ENCODE results near the gene LMO3.
"Not testable (repeated sequence)": the region's sequence is repeated elsewhere in the genome, so short reads cannot be mapped to it uniquely, and the experiment has no call there.

Gene LMO3

DNA sequence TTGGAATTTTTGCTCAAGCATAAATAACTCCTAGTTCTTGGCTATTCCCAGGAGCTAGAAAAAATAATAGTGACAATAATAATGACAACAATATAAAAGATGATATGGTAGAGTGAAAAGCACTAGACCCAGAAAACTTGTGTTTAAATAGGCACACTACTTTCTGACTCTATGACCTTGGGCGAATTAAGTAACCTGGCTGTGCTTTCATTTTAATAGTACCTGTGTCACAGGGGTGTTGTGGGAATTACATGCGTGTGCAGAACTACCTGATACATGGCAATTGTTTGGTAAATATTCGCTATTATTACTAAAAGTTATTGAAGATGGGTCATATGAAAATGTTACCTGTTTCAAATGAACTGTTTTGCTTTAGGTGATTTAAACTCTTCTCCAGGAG lies 60.1 kb downstream of the LMO3 start:
- DNase-seq (ENCODE audit: low read depth): no peak

DNA sequence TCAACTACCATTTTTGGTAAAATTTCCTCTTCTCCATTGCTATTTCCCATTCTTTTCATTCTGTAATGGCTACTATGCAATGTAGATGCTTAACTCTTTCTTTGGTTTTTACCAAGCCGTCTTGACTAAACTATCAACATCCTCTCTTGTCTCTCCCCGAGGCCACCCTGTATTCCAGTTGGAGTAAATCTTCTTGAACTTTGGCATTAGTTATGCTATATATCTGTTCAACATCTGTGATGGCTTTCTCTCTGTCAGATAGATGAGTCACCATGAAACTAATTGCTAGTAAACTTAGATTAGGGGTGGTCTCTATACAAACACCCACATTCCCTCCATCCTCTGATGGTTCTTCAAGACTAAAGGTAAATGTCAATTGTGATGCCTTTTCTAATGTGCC lies 63.4 kb downstream of the LMO3 start:
- DNase-seq (ENCODE audit: low read depth): no peak

DNA sequence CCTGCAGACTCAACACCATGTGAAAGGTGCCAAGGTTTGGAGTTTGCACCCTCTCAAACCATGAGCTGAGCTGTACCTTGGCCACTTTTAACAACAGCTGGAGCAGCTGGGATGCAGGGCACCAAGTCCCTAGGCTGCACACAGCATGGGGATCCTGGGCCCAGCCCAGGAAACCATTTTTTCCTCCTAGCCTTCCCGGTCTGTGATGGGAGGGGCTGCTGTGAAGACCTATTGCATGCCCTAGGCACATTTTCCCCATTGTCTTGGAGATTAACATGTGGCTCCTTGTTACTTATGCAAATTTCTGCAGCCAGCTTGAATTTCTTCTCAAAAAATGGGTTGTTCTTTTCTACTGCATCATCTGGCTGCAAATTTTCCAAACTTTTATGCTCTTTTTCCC lies 68.3 kb downstream of the LMO3 start:
- not testable (repeated sequence) for DNase-seq (ENCODE audit: low read depth)

DNA sequence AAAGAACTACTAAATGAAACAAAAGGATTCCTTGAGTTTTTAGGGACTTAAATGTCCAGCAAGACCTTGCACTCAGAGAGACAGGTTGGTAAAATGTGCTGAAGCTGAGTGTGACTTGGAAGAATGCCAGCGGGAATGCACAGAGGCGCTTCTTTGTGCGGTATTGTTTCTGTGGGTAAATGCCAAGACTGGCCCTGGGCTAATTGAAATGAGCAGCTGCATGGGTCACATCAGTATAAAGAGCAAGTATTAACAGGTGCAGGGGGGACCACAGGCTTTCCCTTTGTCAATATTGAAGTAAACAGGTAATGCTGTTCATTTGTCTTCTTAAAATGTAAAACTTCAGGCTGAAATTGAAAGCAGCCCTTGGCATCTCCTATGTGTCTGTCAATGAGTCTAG lies 74.3 kb downstream of the LMO3 start:
- DNase-seq (ENCODE audit: low read depth): no peak

DNA sequence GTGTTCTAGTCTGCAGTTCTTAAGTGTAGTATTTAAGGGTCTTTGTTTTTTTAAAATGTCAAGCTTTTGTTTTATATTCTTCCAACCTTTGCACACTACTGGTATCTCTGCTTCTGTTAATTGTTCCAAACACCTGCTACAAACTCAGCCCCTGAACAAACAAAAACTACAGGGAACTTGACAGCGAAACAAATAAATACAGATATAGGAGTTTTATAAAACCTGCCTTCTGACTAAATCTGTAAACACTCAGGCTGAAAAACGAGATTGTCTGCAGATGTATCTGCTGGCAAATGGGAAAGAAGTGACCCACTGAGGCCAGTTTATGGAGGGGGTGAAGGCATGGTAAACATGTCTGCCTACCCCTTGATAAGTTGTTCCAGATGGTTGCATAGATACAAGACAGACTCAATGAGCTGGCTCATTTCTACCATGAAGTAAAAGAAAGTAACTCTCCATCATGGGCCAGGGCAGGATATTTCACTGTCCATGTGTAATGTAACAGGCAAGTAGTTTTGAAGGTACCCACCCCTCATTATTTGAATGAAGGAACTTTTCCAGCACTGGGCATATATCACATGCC lies 75.6 kb downstream of the LMO3 start:
- no peak for DNase-seq (ENCODE audit: low read depth)

DNA sequence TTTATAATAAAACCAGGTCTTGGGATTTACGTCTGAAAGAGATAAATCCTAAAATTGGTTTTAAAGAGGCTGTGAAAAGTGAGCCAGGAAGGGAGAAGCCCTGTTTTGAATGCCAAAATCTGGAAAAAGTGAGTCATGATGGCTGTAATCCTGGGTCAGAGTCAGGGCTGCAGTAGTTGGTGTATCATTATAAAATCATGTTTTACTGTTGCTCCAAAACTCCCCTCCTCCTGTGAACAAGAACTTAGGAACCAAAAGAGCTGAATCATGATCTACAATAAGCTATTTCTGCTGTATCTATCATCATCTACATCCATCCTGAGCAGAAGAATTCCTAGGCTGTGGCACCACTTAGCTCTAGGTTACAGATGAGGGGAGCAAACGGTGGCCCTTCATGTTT lies 79.3 kb downstream of the LMO3 start:
- DNase-seq (ENCODE audit: low read depth): no peak

DNA sequence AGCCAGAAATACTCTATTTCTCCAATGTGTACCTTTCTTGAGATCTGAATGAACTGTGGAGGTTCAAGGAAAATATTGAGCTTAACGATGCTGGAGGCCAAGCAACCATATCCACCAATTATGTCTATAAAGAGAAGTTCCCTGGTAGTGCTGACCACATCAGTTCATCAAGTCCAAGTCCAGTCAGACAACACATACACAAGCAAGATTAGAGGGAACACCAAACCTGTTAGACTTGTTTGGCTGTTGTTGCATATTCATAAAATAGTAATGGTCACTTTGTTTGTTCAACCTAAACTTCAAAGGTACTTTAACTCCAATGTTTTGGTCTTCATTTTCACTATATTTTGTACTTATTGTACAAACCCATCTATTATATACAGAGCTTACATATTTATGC lies 81.6 kb downstream of the LMO3 start:
- DNase-seq (ENCODE audit: low read depth): no peak

DNA sequence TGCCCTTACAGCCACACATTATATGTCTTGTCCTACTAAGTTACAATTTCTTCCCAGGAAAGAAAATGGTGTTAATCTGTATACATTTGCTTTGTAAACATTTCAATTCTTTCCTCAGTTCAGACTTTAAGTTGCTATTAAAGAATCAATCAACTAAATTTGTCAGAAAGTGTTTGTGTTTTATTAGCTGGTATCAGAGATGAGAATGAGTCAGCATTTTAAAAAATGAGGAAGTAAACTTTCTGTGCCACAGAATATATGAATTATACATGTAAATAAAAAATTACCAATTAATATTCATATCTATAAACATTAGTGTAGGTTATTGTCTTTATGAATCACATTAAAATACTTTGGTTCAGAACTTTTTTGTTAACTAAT lies 82.0 kb downstream of the LMO3 start:
- DNase-seq (ENCODE audit: low read depth): no peak

DNA sequence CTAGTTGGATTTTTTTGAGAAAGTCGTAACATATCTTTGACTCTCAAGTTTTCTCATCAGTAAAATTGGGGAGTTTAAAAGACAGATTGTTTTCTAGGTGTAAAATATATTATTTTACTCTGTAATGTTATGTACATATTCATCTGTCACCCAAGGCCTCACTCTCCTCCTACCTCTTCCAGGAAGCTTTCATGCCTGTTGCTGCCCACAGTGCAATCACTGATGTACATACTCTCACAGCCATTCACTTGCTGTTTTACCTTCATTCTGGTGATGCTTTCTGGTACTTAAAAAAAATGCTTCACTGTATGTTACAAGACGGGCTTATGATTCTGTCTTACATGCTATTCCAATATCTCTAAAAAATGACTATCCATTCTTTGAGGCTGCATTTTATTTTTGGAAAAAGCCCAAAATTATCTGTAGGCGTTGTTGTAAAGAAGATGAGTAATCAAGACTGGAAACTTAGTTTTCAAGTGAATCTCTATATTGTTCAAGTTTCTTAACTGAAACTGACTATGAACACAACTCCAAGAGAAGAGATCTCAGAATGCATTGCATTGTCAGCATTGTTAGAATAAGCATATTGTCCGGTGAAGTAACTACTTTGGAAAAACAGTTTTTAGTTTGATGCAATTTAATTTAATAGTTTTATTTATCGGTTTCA lies 82.5 kb downstream of the LMO3 start:
- no peak for DNase-seq (ENCODE audit: low read depth)

DNA sequence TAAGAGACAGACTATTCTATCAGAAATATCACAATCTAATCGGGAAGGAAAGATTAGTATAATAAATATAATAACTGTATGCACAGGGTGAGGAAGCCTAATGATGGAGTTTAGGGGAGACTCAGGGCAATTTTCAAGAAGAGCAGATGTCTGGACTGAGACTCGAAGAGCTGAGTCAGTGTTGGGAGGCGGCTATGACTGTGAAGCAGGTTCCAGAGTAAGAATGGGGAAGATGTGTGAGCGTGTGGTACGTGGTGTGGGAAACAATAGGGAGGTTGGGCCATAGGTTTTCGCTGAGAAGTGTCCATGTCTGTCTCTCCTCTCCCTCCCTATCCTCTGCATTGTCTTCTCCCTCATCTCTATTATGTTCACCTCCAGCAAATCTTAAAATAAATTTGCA lies 85.6 kb downstream of the LMO3 start:
- no peak for DNase-seq (ENCODE audit: low read depth)

DNA sequence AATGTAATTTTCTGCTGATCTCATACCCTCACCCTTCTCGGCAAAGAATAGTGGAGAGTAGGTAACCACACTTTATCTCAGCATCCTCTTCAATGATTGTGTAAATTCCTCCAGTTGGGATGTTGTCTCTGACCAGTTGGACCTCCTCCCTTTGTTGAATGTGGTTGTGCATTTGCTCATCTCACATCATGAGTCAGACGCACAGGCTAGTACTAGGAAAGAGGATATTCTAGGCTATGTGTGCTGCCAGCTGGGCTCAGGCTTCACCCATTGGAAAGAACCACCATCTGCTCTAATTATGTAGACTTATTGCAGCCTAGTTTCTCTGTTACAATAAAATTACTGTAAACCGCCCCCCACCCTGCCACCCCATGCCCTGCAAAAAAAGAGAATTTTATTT lies 90.3 kb downstream of the LMO3 start:
- DNase-seq (ENCODE audit: low read depth): no peak

DNA sequence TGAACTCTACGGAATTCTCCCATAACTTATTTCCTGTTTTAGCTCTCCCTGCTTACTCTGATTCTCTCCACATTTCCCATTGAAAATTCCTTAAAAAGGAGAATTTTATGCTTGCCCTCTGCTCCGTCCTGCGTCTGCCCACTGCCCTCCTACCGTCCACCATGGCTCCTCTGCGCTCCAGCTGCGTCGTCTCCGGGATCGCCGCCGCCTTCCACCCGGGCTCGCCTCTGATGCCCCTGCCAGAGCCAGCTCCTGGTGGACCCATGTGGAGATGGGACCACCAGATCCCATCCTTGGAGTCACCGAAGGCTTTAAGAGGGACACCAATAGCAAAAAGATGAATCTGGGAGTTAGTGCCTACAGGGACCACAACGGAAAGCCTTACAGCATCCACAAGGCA lies 92.7 kb downstream of the LMO3 start:
- DNase-seq (ENCODE audit: low read depth): no peak

DNA sequence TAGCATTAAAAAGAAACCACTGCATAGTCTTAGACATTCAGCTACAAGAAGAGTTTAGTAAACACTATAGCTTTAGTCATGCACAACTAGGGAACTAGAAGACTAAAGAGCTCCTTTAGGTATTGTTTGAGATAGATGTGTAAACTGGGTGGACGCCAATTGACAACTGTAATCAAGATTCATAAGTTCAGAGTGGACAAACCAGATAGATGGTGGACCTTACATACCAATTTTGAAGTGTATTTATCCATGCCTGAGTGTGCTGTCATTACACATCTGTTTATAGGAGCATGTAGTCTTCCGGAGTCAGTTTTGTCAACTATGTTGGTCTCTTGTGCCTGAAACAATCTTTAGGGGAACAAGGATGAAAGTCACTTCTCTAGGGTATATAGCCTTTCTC lies 96.6 kb downstream of the LMO3 start:
- DNase-seq (ENCODE audit: low read depth): no peak

DNA sequence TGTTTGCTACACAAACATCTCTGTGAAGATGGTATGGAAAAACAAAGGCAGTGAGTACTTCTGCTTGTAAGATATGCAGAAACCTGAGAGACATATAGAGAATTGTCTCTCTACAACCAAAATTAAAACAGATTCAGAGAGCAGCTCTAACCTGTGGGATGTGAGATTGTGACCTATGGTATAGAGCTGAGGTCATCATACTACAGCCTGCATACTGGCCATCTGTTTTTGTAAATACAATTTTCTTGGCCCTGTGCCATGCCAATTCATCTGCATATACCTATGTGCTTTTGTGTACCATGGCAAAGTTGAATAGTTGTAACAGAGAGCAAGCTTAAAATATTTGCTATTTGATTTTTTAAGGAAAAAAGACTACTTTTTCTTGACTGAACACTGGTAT lies 99.6 kb downstream of the LMO3 start:
- DNase-seq (ENCODE audit: low read depth): no peak

DNA sequence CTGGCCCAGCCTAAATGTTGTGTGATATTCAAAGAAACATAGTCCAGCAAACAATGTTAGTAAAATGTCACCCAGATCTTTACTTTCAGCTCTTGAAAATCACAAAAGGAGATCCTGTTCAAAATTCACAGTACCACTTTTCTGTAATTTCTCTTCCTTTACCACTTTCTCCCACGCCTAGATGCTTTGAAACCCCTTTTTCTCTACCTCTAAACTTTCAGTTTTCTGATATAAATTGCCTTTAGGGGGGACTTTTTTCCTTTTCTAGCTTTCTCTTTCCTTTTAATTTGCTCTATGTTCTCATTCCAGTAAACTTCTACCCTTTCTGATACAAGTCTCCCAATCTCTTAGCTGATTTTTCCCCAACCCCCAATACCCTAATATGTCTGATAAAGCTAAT lies 101.8 kb downstream of the LMO3 start:
- no peak for DNase-seq (ENCODE audit: low read depth)

DNA sequence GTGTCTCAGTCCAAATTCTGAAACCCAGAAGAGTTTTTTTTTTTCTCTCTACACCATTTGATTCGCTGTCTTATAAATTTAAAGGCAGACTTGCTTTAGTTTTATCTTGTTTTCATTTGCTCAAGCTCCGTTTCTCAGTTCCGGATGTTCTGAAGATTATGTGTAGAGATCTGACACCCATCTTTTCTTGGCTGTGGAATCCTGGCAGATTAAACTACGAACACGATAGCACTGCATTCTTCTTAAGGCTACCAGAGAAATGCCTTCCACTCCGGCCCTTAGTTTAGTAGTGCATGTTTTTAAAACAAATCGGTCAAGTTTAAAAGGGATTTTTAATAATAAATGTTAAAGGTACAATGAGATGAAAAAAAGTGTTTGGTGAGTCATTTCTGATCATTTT lies 106.4 kb downstream of the LMO3 start:
- no peak for DNase-seq (ENCODE audit: low read depth)
